ENCODE results near the gene ZNF644.
"Not testable (repeated sequence)": the region's sequence is repeated elsewhere in the genome, so short reads cannot be mapped to it uniquely, and the experiment has no call there.

The ZNF644 gene

DNA sequence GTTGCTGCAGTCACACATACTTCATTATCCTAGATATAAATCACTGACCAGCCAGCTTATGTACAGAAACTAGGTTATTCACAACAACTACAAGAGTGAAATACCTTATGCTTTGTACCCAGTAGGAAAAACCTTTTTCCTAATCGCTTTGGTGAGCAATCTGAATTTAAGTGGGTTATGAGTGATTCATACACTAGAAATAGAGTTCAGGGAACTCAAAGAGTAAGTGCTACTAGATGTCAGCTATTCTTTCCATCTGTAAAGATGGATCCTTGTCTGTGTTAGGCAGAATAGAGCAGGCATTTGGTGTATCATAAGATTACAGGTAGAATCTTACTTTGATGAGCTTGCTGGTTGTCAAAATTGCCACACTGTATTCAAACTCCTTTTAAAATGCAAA, 101.9 kb downstream of the ZNF644 start:
- no peak overlapping the region for H3K56ac ChIP-seq (ENCODE audit: low read length)
- no peak overlapping the region for H3K4ac ChIP-seq (ENCODE audit: low read depth, low read length)
- H3K23ac ChIP-seq (ENCODE audit: low read length): no peak overlapping the region
- no peak overlapping the region for H2BK120ac ChIP-seq (ENCODE audit: low read depth, low read length)
- peaks cover 19% of the 10 kb centered on the region for H3K79me2 ChIP-seq (ENCODE audit: control insufficient read depth, insufficient read depth, low read length)
- H2AK5ac ChIP-seq (ENCODE audit: low read length): no peak overlapping the region
- no peak overlapping the region for H4K8ac ChIP-seq (ENCODE audit: low read depth, low read length)
- no peaks in the 10 kb centered on the region for H3K36me3 ChIP-seq (ENCODE audit: control insufficient read depth, insufficient read depth, low read length)
- no peak overlapping the region for H3K9ac ChIP-seq (ENCODE audit: low read length)
- no peaks in the 10 kb centered on the region for H3K27me3 ChIP-seq (ENCODE audit: insufficient read depth, low read length, poor library complexity)
- peaks cover 2% of the 10 kb centered on the region for H3K79me1 ChIP-seq (ENCODE audit: low read length)
- DNase-seq: no peak
- no peak overlapping the region for H3K18ac ChIP-seq (ENCODE audit: low read length)
- H2BK15ac ChIP-seq (replicated peaks; ENCODE audit: low read depth): no peak overlapping the region
- no CpG with 5 or more reads among the region's 1 CpG for WGBS (ENCODE audit: extremely low coverage, insufficient coverage, low lambda C conversion rate)
- H4K5ac ChIP-seq (ENCODE audit: low read length): no peak overlapping the region
- H3K4me1 ChIP-seq (ENCODE audit: control insufficient read depth, low read depth, low read length): no peaks in the 10 kb centered on the region
- no peak overlapping the region for H2BK5ac ChIP-seq (ENCODE audit: low read length)
- no peak overlapping the region for H3K4me2 ChIP-seq (ENCODE audit: low read length)
- H3K27ac ChIP-seq (ENCODE audit: low read depth, low read length): no peak overlapping the region
- H3K4me3 ChIP-seq (ENCODE audit: low read length): no peak overlapping the region

DNA sequence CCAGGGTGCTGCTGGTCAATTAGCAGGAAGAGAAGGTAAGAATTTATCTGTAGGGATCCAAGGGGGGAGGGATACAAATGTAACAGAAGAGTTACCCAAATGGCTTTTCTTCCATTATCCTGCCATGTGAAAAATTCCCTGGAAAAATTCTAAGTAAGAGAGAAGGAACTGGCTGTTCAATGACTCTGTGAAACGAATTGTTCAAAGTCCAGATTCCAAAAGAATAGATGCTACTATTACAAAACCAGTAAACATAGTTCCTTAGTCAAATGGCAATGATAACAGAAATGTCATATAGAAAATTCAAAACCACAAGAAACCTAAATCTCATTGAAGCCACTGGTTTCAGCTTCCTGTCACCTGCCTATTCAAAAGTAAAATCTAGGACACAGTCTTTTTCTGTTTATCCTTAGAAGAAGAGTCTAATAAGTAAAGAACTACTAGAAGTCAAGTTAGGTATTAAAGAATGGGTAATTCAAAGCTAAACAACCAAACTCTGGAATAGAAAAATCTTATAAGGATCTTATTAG, 102.6 kb downstream of the ZNF644 start:
- no peaks in the 10 kb centered on the region for H3K36me3 ChIP-seq (ENCODE audit: control insufficient read depth, insufficient read depth, low read length)
- no peak overlapping the region for H3K9ac ChIP-seq (ENCODE audit: low read length)
- no peak overlapping the region for H3K18ac ChIP-seq (ENCODE audit: low read length)
- H2BK15ac ChIP-seq (replicated peaks; ENCODE audit: low read depth): no peak overlapping the region
- DNase-seq: no peak
- no peak overlapping the region for H4K8ac ChIP-seq (ENCODE audit: low read depth, low read length)
- H3K4me2 ChIP-seq (ENCODE audit: low read length): no peak overlapping the region
- H3K56ac ChIP-seq (ENCODE audit: low read length): no peak overlapping the region
- H3K27me3 ChIP-seq (ENCODE audit: insufficient read depth, low read length, poor library complexity): no peaks in the 10 kb centered on the region
- H2BK120ac ChIP-seq (ENCODE audit: low read depth, low read length): no peak overlapping the region
- H3K79me1 ChIP-seq (ENCODE audit: low read length): peaks cover 2% of the 10 kb centered on the region
- no peak overlapping the region for H3K4ac ChIP-seq (ENCODE audit: low read depth, low read length)
- H2BK5ac ChIP-seq (ENCODE audit: low read length): no peak overlapping the region
- H2AK5ac ChIP-seq (ENCODE audit: low read length): no peak overlapping the region
- H3K4me3 ChIP-seq (ENCODE audit: low read length): no peak overlapping the region
- no peaks in the 10 kb centered on the region for H3K4me1 ChIP-seq (ENCODE audit: control insufficient read depth, low read depth, low read length)
- no CpG with 5 or more reads among the region's 1 CpG for WGBS (ENCODE audit: extremely low coverage, insufficient coverage, low lambda C conversion rate)
- H3K27ac ChIP-seq (ENCODE audit: low read depth, low read length): no peak overlapping the region
- no peak overlapping the region for H4K5ac ChIP-seq (ENCODE audit: low read length)
- H3K79me2 ChIP-seq (ENCODE audit: control insufficient read depth, insufficient read depth, low read length): peaks cover 14% of the 10 kb centered on the region
- no peak overlapping the region for H3K23ac ChIP-seq (ENCODE audit: low read length)

DNA sequence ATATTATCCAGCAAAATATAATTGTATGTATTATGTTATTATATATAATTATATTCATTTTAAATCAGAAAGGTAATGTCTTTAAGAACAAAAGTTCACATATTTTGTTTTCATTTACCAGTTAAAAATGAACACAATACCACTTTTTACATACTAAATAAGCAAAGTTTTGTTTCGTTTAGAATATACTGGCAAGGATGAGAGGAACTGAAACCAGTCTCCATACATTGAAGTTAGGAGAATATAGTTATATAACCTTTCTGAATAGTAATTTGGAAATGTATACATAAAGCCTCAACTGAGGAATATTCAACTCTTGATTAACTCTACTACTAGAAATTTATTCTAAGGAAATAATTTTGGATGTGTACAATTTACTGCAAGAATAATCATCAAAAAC, 110.5 kb downstream of the ZNF644 start:
- no peaks in the 10 kb centered on the region for H3K36me3 ChIP-seq (ENCODE audit: control insufficient read depth, insufficient read depth, low read length)
- no peak overlapping the region for H3K9ac ChIP-seq (ENCODE audit: low read length)
- no peak overlapping the region for H3K4me3 ChIP-seq (ENCODE audit: low read length)
- no peaks in the 10 kb centered on the region for H3K4me1 ChIP-seq (ENCODE audit: control insufficient read depth, low read depth, low read length)
- no peak overlapping the region for H3K18ac ChIP-seq (ENCODE audit: low read length)
- H3K79me1 ChIP-seq (ENCODE audit: low read length): peaks cover 2% of the 10 kb centered on the region
- H2BK15ac ChIP-seq (replicated peaks; ENCODE audit: low read depth): no peak overlapping the region
- no peak overlapping the region for H2AK5ac ChIP-seq (ENCODE audit: low read length)
- H3K27ac ChIP-seq (ENCODE audit: low read depth, low read length): no peak overlapping the region
- H3K79me2 ChIP-seq (ENCODE audit: control insufficient read depth, insufficient read depth, low read length): no peaks in the 10 kb centered on the region
- no peak overlapping the region for H4K5ac ChIP-seq (ENCODE audit: low read length)
- H3K27me3 ChIP-seq (ENCODE audit: insufficient read depth, low read length, poor library complexity): no peaks in the 10 kb centered on the region
- H2BK5ac ChIP-seq (ENCODE audit: low read length): no peak overlapping the region
- DNase-seq: no peak
- H3K23ac ChIP-seq (ENCODE audit: low read length): no peak overlapping the region
- H2BK120ac ChIP-seq (ENCODE audit: low read depth, low read length): no peak overlapping the region
- H3K56ac ChIP-seq (ENCODE audit: low read length): no peak overlapping the region
- no CpG with 5 or more reads among the region's 1 CpG for WGBS (ENCODE audit: extremely low coverage, insufficient coverage, low lambda C conversion rate)
- no peak overlapping the region for H4K8ac ChIP-seq (ENCODE audit: low read depth, low read length)
- H3K4me2 ChIP-seq (ENCODE audit: low read length): no peak overlapping the region
- H3K4ac ChIP-seq (ENCODE audit: low read depth, low read length): no peak overlapping the region

DNA sequence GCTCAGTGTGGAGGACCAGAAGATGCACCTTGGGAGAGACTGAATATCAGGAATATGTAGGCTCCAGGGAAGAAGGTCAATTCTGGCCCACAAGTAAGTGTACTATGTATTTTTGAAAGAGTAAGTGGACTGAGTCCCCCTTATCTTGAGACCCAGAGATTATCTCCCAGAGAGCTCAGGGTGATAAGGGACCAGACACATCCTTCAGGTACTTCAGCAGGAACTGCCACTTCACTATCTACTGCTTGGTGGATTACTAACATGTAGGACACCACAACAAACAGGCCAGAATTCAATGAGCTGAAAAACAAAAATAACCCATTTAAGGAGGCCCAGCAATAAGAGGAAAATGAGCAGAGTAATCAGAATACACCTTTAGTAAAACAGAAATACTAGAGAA, 119.2 kb downstream of the ZNF644 start:
- no peak overlapping the region for H2AK5ac ChIP-seq (ENCODE audit: low read length)
- no peak overlapping the region for H4K5ac ChIP-seq (ENCODE audit: low read length)
- no peak overlapping the region for H4K8ac ChIP-seq (ENCODE audit: low read depth, low read length)
- DNase-seq: peak; percentile 88
- H2BK120ac ChIP-seq (ENCODE audit: low read depth, low read length): no peak overlapping the region
- H3K9ac ChIP-seq (ENCODE audit: low read length): no peak overlapping the region
- peaks cover 2% of the 10 kb centered on the region for H3K4me1 ChIP-seq (ENCODE audit: control insufficient read depth, low read depth, low read length)
- H3K56ac ChIP-seq (ENCODE audit: low read length): no peak overlapping the region
- H3K4ac ChIP-seq (ENCODE audit: low read depth, low read length): no peak overlapping the region
- H2BK15ac ChIP-seq (replicated peaks; ENCODE audit: low read depth): no peak overlapping the region
- H3K18ac ChIP-seq (ENCODE audit: low read length): no peak overlapping the region
- H3K4me3 ChIP-seq (ENCODE audit: low read length): no peak overlapping the region
- H3K79me2 ChIP-seq (ENCODE audit: control insufficient read depth, insufficient read depth, low read length): no peaks in the 10 kb centered on the region
- peaks cover 1% of the 10 kb centered on the region for H3K79me1 ChIP-seq (ENCODE audit: low read length)
- no peak overlapping the region for H2BK5ac ChIP-seq (ENCODE audit: low read length)
- no peak overlapping the region for H3K4me2 ChIP-seq (ENCODE audit: low read length)
- no peak overlapping the region for H3K23ac ChIP-seq (ENCODE audit: low read length)
- no peak overlapping the region for H3K27ac ChIP-seq (ENCODE audit: low read depth, low read length)
- H3K27me3 ChIP-seq (ENCODE audit: insufficient read depth, low read length, poor library complexity): no peaks in the 10 kb centered on the region
- H3K36me3 ChIP-seq (ENCODE audit: control insufficient read depth, insufficient read depth, low read length): no peaks in the 10 kb centered on the region

DNA sequence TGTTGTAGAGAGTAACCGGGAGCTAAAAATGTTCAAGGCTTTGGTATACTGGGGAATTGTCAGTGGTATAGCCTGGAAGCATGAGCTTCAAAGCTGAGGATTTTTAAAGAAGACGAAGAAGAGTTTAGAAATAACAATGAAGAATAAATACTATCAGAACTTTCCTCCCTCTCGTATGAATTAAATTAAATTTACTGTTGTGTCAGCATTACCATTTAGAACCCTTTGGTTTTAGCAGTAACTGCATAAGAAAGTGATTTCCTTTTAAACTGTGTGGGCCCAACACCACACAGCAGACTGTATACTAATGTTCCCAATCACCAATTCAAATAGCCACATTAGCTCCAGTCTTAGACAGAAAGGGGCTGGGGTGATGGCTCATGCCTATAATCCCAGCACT, 122.6 kb downstream of the ZNF644 start:
- Histone ChIP-seq H3K56ac (ENCODE audit: low read length) (no peak overlapping the region), H3K79me1 (ENCODE audit: low read length) (peaks cover 1% of the 10 kb centered on the region), H4K8ac (ENCODE audit: low read depth, low read length) (no peak overlapping the region), H2BK120ac (ENCODE audit: low read depth, low read length) (no peak overlapping the region), H3K9ac (ENCODE audit: low read length) (no peak overlapping the region), H2BK15ac (replicated peaks; ENCODE audit: low read depth) (no peak overlapping the region), H3K18ac (ENCODE audit: low read length) (no peak overlapping the region), H3K23ac (ENCODE audit: low read length) (no peak overlapping the region), H3K4me2 (ENCODE audit: low read length) (no peak overlapping the region), H3K79me2 (ENCODE audit: control insufficient read depth, insufficient read depth, low read length) (no peaks in the 10 kb centered on the region), H3K4ac (ENCODE audit: low read depth, low read length) (no peak overlapping the region), H3K4me3 (ENCODE audit: low read length) (no peak overlapping the region), H3K4me1 (ENCODE audit: control insufficient read depth, low read depth, low read length) (peaks cover 2% of the 10 kb centered on the region), H3K27me3 (ENCODE audit: insufficient read depth, low read length, poor library complexity) (no peaks in the 10 kb centered on the region), H2AK5ac (ENCODE audit: low read length) (no peak overlapping the region), H3K27ac (ENCODE audit: low read depth, low read length) (no peak overlapping the region), H4K5ac (ENCODE audit: low read length) (no peak overlapping the region), H2BK5ac (ENCODE audit: low read length) (no peak overlapping the region), H3K36me3 (ENCODE audit: control insufficient read depth, insufficient read depth, low read length) (no peaks in the 10 kb centered on the region)
- WGBS (ENCODE audit: extremely low coverage, insufficient coverage, low lambda C conversion rate): no CpG with 5 or more reads among the region's 3 CpGs
- DNase-seq: no peak

DNA sequence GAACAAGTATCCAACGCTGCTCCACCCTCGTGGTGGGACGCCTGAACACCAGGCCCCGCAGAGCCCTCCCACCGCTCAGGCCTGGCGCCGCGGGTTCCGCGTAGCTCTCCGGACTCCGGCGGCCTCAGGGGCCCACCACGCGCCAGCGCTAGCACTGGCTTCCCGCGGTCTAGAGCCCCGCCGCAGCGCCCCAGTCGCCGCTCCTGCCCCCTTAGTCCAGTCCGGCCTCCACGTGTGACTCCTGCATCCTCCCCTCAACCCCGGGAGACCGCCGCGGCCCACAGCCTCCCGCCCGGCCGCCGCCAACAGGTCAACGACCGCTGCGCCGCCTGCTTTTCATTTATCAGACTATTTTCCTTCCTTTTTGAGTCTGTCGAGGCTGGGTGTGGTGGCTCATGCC, 128.2 kb downstream of the ZNF644 start:
- not testable (repeated sequence) for H4K8ac ChIP-seq (ENCODE audit: low read depth, low read length); H3K18ac ChIP-seq (ENCODE audit: low read length); H3K56ac ChIP-seq (ENCODE audit: low read length); H4K5ac ChIP-seq (ENCODE audit: low read length); H2BK15ac ChIP-seq (replicated peaks; ENCODE audit: low read depth); DNase-seq; H2BK120ac ChIP-seq (ENCODE audit: low read depth, low read length); H3K4me1 ChIP-seq (ENCODE audit: control insufficient read depth, low read depth, low read length); H3K27me3 ChIP-seq (ENCODE audit: insufficient read depth, low read length, poor library complexity); H3K4me3 ChIP-seq (ENCODE audit: low read length); H3K4ac ChIP-seq (ENCODE audit: low read depth, low read length); H3K27ac ChIP-seq (ENCODE audit: low read depth, low read length); H3K79me2 ChIP-seq (ENCODE audit: control insufficient read depth, insufficient read depth, low read length); H2BK5ac ChIP-seq (ENCODE audit: low read length); H2AK5ac ChIP-seq (ENCODE audit: low read length); H3K4me2 ChIP-seq (ENCODE audit: low read length); H3K79me1 ChIP-seq (ENCODE audit: low read length); H3K23ac ChIP-seq (ENCODE audit: low read length); H3K36me3 ChIP-seq (ENCODE audit: control insufficient read depth, insufficient read depth, low read length); H3K9ac ChIP-seq (ENCODE audit: low read length)
- WGBS (ENCODE audit: extremely low coverage, insufficient coverage, low lambda C conversion rate): no CpG with 5 or more reads among the region's 38 CpGs

Measured in mesendoderm (in vitro differentiated cells).